IMR-90 (cell line): ENCODE results near the gene ESR2. TPM values are rescaled to one million over a fixed set of nuclear protein-coding genes. Genes with fewer than 3 reads are reported as not detected.

Source experiments
- ATAC-seq: fragments of 200-7000 bp; cut with Tn5 transposase; 2 replicates; pipeline ENCODE4 v1.9.1; 2020; ENCODE audit warnings: low read depth, mild to moderate bottlenecking, moderate library complexity
- BruUV-seq: library from RNA; stranded (reverse); fragments of 400-500 nt; replicated peaks from 2 replicates; lab custom pipeline; 2021; lab: Mats Ljungman, UMichigan
- CTCF ChIA-PET: fragments of 300-600 bp; formaldehyde crosslinking; extraction: SDS; loops from one replicate; lab custom pipeline; 2021; ENCODE audit warnings: antibody characterized with exemption; lab: Yijun Ruan, JAX
- POLR2A ChIA-PET: fragments of 300-600 bp; sonication (Branson Sonifier 250); formaldehyde crosslinking; loops from one replicate; lab custom pipeline; 2022; ENCODE audit warnings: antibody characterized with exemption; ENCODE audit not compliant: unreplicated experiment; lab: Charles Lee
- DNase-seq: peaks from one replicate; pipeline ENCODE4 v3.0.0; 2013
- H2AFZ ChIP-seq: replicated peaks from 2 replicates; pipeline ENCODE3; 2013; ENCODE audit warnings: low read length, mild to moderate bottlenecking; ENCODE audit not compliant: poor library complexity
- H2AK5ac ChIP-seq: 2 replicates; pipeline ENCODE4 v1.6.1; 2013; ENCODE audit warnings: low read depth, low read length, inconsistent platforms
- H2AK9ac ChIP-seq: replicated peaks from 2 replicates; pipeline ENCODE3; 2013; ENCODE audit warnings: mild to moderate bottlenecking, low read depth, low read length, moderate library complexity; ENCODE audit not compliant: poor library complexity
- H2BK120ac ChIP-seq: 2 replicates; pipeline ENCODE4 v1.6.1; 2013; ENCODE audit warnings: low read depth, low read length, inconsistent platforms
- H2BK15ac ChIP-seq: 3 replicates; pipeline ENCODE4 v1.6.1; 2013; ENCODE audit warnings: low read depth, low read length, inconsistent platforms
- H2BK20ac ChIP-seq: 2 replicates; pipeline ENCODE4 v1.6.1; 2013; ENCODE audit warnings: low read depth, mild to moderate bottlenecking, inconsistent platforms, low read length, moderate library complexity
- H2BK5ac ChIP-seq: 2 replicates; pipeline ENCODE4 v1.6.1; 2013; ENCODE audit warnings: mild to moderate bottlenecking, low read depth, low read length, inconsistent platforms; ENCODE audit not compliant: poor library complexity, severe bottlenecking
- H3K14ac ChIP-seq: replicated peaks from 2 replicates; pipeline ENCODE4 v1.6.1; 2013; ENCODE audit warnings: low read depth, low read length, inconsistent platforms
- H3K18ac ChIP-seq: 2 replicates; pipeline ENCODE4 v1.6.1; 2013; ENCODE audit warnings: low read depth, low read length, control low read depth
- H3K23ac ChIP-seq: 2 replicates; pipeline ENCODE4 v1.6.1; 2013; ENCODE audit warnings: low read depth, low read length, inconsistent platforms
- H3K27ac ChIP-seq: 2 replicates; pipeline ENCODE4 v1.5.1; 2013; ENCODE audit warnings: mild to moderate bottlenecking, control low read depth, low read length; ENCODE audit not compliant: insufficient read depth
- H3K27me3 ChIP-seq: 2 replicates; pipeline ENCODE4 v1.6.1; 2013; ENCODE audit warnings: low read length; ENCODE audit not compliant: control insufficient read depth, insufficient read depth
- H3K36me3 ChIP-seq: 2 replicates; pipeline ENCODE4 v1.6.1; 2013; ENCODE audit warnings: low read length, mixed read lengths; ENCODE audit not compliant: control insufficient read depth, insufficient read depth
- H3K4ac ChIP-seq: 2 replicates; pipeline ENCODE4 v1.6.1; 2013; ENCODE audit warnings: low read depth, low read length, inconsistent platforms
- H3K4me1 ChIP-seq: 2 replicates; pipeline ENCODE4 v1.6.1; 2013; ENCODE audit warnings: low read length, mixed read lengths; ENCODE audit not compliant: control insufficient read depth, insufficient read depth
- H3K4me2 ChIP-seq: 2 replicates; pipeline ENCODE4 v1.6.1; 2013; ENCODE audit warnings: low read depth, mild to moderate bottlenecking, control low read depth, low read length, moderate library complexity
- H3K4me3 ChIP-seq: 2 replicates; pipeline ENCODE4 v1.5.1; 2013; ENCODE audit warnings: low read depth, mild to moderate bottlenecking, control low read depth, low read length, moderate library complexity; ENCODE audit not compliant: insufficient read depth
- H3K56ac ChIP-seq: 2 replicates; pipeline ENCODE4 v1.6.1; 2013; ENCODE audit warnings: low read length, inconsistent platforms; ENCODE audit not compliant: insufficient read depth; ENCODE audit errors: extremely low read depth
- H3K79me1 ChIP-seq, 2 experiments: 2 replicates each; pipeline ENCODE4 v1.6.1; 2013; ENCODE audit warnings: low read length in 2 of 2, inconsistent platforms in 1 of 2, low read depth in 1 of 2
- H3K9ac ChIP-seq: 2 replicates; pipeline ENCODE4 v1.6.1; 2013; ENCODE audit warnings: low read depth, low read length, control low read depth
- H3K9me1 ChIP-seq: 2 replicates; pipeline ENCODE4 v1.6.1; 2013; ENCODE audit warnings: low read length, inconsistent platforms; ENCODE audit not compliant: insufficient read depth
- H3K9me3 ChIP-seq: 2 replicates; pipeline ENCODE4 v1.6.1; 2013; ENCODE audit warnings: low read length; ENCODE audit not compliant: control insufficient read depth, insufficient read depth
- H4K20me1 ChIP-seq: 2 replicates; pipeline ENCODE4 v1.6.1; 2013; ENCODE audit warnings: low read length, inconsistent platforms; ENCODE audit not compliant: insufficient read depth
- H4K5ac ChIP-seq: 2 replicates; pipeline ENCODE4 v1.6.1; 2013; ENCODE audit warnings: mild to moderate bottlenecking, low read depth, low read length, control low read depth
- H4K8ac ChIP-seq, 2 experiments: 2 replicates each; pipeline ENCODE4 v1.6.1; 2013; ENCODE audit warnings: low read depth in 2 of 2, low read length in 2 of 2, control low read depth in 1 of 2, inconsistent platforms in 1 of 2
- H4K91ac ChIP-seq: 2 replicates; pipeline ENCODE4 v1.6.1; 2013; ENCODE audit warnings: low read depth, low read length, inconsistent platforms; ENCODE audit not compliant: insufficient read depth
- CEBPB ChIP-seq: IDR thresholded peaks from 2 replicates; pipeline ENCODE4 v1.6.1; 2012; ENCODE audit warnings: low read depth, low read length, improper control_type of control experiment
- NFE2L2 ChIP-seq: fragments of 150-350 bp; IDR thresholded peaks from 2 replicates; pipeline ENCODE4 v1.6.1; 2016; ENCODE audit warnings: low read depth, mild to moderate bottlenecking, low read length
- WGBS, 2 experiments: methylation state at CpG; one replicate each; pipeline versions ENCODE4 v1.1.5 to v1.1.7; 2013; ENCODE audit warnings: missing lambda C conversion rate in 2 of 2; ENCODE audit not compliant: insufficient read length in 1 of 2; ENCODE audit errors: extremely low coverage in 2 of 2; 5-methylcytosine and 5-hydroxymethylcytosine counted together
- dilution Hi-C: fragments of 300-500 bp; cut with HindIII; formaldehyde crosslinking; loops from one replicate; pipeline ENCODE4 v1.14.3; 2018; ENCODE audit warnings: low sequenced_read_pairs; ENCODE audit not compliant: unreplicated experiment
- in situ Hi-C: fragments of 300-500 bp; cut with MboI; formaldehyde crosslinking; loops from 3 replicates; pipeline ENCODE4 v1.14.3; 2019; ENCODE audit warnings: low sequenced_read_pairs, inconsistent platforms, mixed read lengths
- intact Hi-C: fragments of 100-400 bp; cut with micrococcal nuclease; formaldehyde crosslinking; loops from 2 replicates; pipeline ENCODE4 v1.10.0; 2022
- polyA plus RNA-seq, 3 experiments: library from polyadenylated mRNA; depleted of rRNA; stranded (reverse); fragments of >200 nt; gene quantifications; 2 replicates each; pipeline ENCODE4 v1.2.3, GENCODE V29; 2012; ENCODE audit warnings: low replicate concordance in 1 of 3
- total RNA-seq: library from RNA; depleted of rRNA; stranded (reverse); fragments of >200 nt; gene quantifications from 2 replicates; pipeline ENCODE4 v1.2.3, GENCODE V29; 2012

Gene ESR2
- total and polyA plus RNA-seq, 2 of the 4 experiments (the other 2 are of a cell fraction) = under 0.01 to 0.03 TPM

- Histone ChIP-seq H2BK20ac (no peak overlapping the region), H3K4ac (no peak overlapping the region), H3K4me2 (no peak overlapping the region), H2AFZ (no peak overlapping the region), H2BK120ac (no peak overlapping the region), H4K20me1 (no peaks in the 10 kb centered on the region), H3K79me1 (no peaks in the 10 kb centered on the region), H4K8ac (no peak overlapping the region), H3K14ac (no peak overlapping the region), H3K9me3 (no peaks in the 10 kb centered on the region), H3K23ac (no peak overlapping the region), H4K5ac (no peak overlapping the region), H3K4me1 (no peaks in the 10 kb centered on the region; the same call in 1 of the 2 replicates), H3K9me1 (peaks cover 2% of the 10 kb centered on the region; the same call in 1 of the 2 replicates), H3K56ac (no peak overlapping the region), H3K27ac (no peak overlapping the region), H2BK5ac (no peak overlapping the region), H2AK9ac (no peak overlapping the region), H3K4me3 (no peak overlapping the region), H3K27me3 (no peaks in the 10 kb centered on the region), H3K36me3 (no peaks in the 10 kb centered on the region), H3K18ac (no peak overlapping the region), H4K91ac (no peak overlapping the region), H3K9ac (no peak overlapping the region), H2BK15ac (no peak overlapping the region), H2AK5ac (no peak overlapping the region)
- in situ Hi-C loops = no loop called here
- ChIA-PET CTCF (interaction anchor here (0.7 kb wide), 1 partner anchor 148 kb away, joined by 3 read pairs; no protein-coding TSS in a partner anchor), POLR2A (no interaction called here)
- ATAC-seq = no peak
- no CpG with 5 or more reads among the region's 2 CpGs for WGBS, 2 experiments
- BruUV-seq = no TSS peak
- dilution Hi-C loops = no loop called here
- DNase-seq = no peak
- intact Hi-C loops = no loop called here
- no peak for TF ChIP-seq NFE2L2
- no peak for TF ChIP-seq CEBPB
Measured at GRCh38 chr14:64158608-64159007, 135.6 kb downstream of the ESR2 start.
